HG03196 (cell line): ENCODE results near the gene TTI1.

ENCODE experiments used
- ATAC-seq: cut with Tn5 transposase; IDR thresholded peaks from one replicate; pipeline ENCODE4 v1.9.1; 2021; ENCODE audit not compliant: unreplicated experiment

TTI1 gene

GRCh38 chr20:37989601-37990295, 43.5 kb downstream of the TTI1 start:
- ATAC-seq, result no peak

GRCh38 chr20:37988306-37988954, 44.8 kb downstream of the TTI1 start:
- no peak for ATAC-seq

GRCh38 chr20:37987602-37988290, 45.5 kb downstream of the TTI1 start:
- ATAC-seq, result no peak

- ATAC-seq, result no peak
Measured at GRCh38 chr20:37986873-37987601, 46.2 kb downstream of the TTI1 start.

GRCh38 chr20:37986044-37986858, 47.0 kb downstream of the TTI1 start:
- no peak for ATAC-seq

GRCh38 chr20:37984018-37984785, 49.1 kb downstream of the TTI1 start:
- no peak for ATAC-seq

GRCh38 chr20:37983286-37983685, 50.0 kb downstream of the TTI1 start:
- ATAC-seq, result no peak

- no peak for ATAC-seq
Measured at GRCh38 chr20:37981568-37981967, 51.7 kb downstream of the TTI1 start.

- ATAC-seq, result no peak
Measured at GRCh38 chr20:37980876-37981275, 52.4 kb downstream of the TTI1 start.

- no peak for ATAC-seq
Measured at GRCh38 chr20:37980383-37980782, 52.9 kb downstream of the TTI1 start.

GRCh38 chr20:37979021-37979985, 54.0 kb downstream of the TTI1 start:
- ATAC-seq, result no peak

- no peak for ATAC-seq
Measured at GRCh38 chr20:37977786-37978185, 55.5 kb downstream of the TTI1 start.

GRCh38 chr20:37977338-37977737, 55.9 kb downstream of the TTI1 start:
- no peak for ATAC-seq

GRCh38 chr20:37976887-37977286, 56.4 kb downstream of the TTI1 start:
- no peak for ATAC-seq

- no peak for ATAC-seq
Measured at GRCh38 chr20:37973059-37973910, 60.0 kb downstream of the TTI1 start.

- ATAC-seq, result no peak
Measured at GRCh38 chr20:37972256-37973058, 60.8 kb downstream of the TTI1 start.

- ATAC-seq, result no peak
Measured at GRCh38 chr20:37971561-37972127, 61.6 kb downstream of the TTI1 start.
